GM23338 (cell line): ENCODE results near the gene RSU1.

Source experiments
- CREB1 ChIP-seq: fragments of 250-450 bp; sonication (Bioruptor Pico); IDR thresholded peaks from 2 replicates; pipeline ENCODE4 v1.5.0; 2020; ENCODE audit warnings: low read depth, mild to moderate bottlenecking, moderate library complexity
- CTCF ChIP-seq, 2 experiments: fragments of 200-600 bp in 1 of 2; sonication (generic) in 1 of 2; conservative IDR thresholded peaks; 2 replicates each; pipeline versions ENCODE4 v1.5.1 to v1.6.1; 2016 to 2017; ENCODE audit warnings: antibody characterized with exemption in 2 of 2, low read depth in 2 of 2, mild to moderate bottlenecking in 2 of 2, moderate library complexity in 1 of 2
- EZH2 ChIP-seq: fragments of 200-600 bp; sonication (generic); IDR thresholded peaks from one replicate; pipeline ENCODE4 v1.8.0; 2017; ENCODE audit warnings: antibody characterized with exemption, mild to moderate bottlenecking, low read depth; ENCODE audit not compliant: unreplicated experiment
- EZH2phosphoT487 ChIP-seq: fragments of 200-600 bp; sonication (generic); IDR thresholded peaks from one replicate; pipeline ENCODE4 v1.8.1; 2018; ENCODE audit warnings: antibody characterized with exemption; ENCODE audit not compliant: unreplicated experiment
- POLR2AphosphoS5 ChIP-seq: IDR thresholded peaks from 2 replicates; pipeline ENCODE4 v1.6.1; 2016; ENCODE audit warnings: antibody characterized with exemption, low read depth
- REST ChIP-seq: IDR thresholded peaks from one replicate; pipeline ENCODE4 v1.6.1; 2018; ENCODE audit warnings: antibody characterized with exemption; ENCODE audit not compliant: unreplicated experiment

- no peak for TF ChIP-seq CTCF (conservative IDR thresholded peaks at IDR 0.05; ENCODE audit: low read depth in 2 of 2)
- no peak for TF ChIP-seq POLR2AphosphoS5
- no peak for TF ChIP-seq CREB1 (CRISPR knock-in tag)
- TF ChIP-seq REST: no peak
- TF ChIP-seq EZH2: no peak
- TF ChIP-seq EZH2phosphoT487: no peak
Observed at GRCh38 chr10:16639471-16639870, 177.8 kb downstream of the RSU1 start.
